ENCODE results near the gene LDHB.

DNA sequence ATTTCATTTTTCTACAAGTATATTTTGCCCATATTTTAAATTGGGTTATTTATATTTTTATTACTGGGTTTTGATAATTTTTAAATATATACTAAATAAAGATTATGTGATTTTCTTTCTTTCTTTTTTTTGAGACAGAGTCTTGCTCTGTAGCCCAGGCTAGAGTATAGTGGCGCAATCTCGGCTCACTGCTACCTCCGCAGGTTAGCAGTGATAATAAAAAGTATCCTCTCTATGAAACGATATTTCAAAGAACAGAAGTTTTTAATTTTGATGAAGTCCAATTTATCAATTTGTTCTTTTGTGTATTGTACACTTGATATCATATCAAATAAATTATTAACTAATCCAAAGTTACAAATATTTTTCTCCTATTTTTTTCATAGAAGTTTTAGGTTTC lies 47.2 kb upstream of the LDHB start:
- TF ChIP-seq POLR2AphosphoS5 (IDR thresholded peaks at IDR 0.05; ENCODE audit: borderline replicate concordance, low read depth, low read length) (no peak), EZH2 (IDR thresholded peaks at IDR 0.05) (no peak), FOXP2 (optimal IDR thresholded peaks at IDR 0.05; ENCODE audit: control extremely low read depth, extremely low read length, insufficient read depth) (no peak)
